RKO (cell line): Measurements from ENCODE around the gene ZMYND10.
A peak's percentile ranks its signal among the peaks of the same experiment; 100 is the strongest.

ENCODE experiments used
- DNase-seq: peaks from one replicate; pipeline ENCODE4 v3.0.0-alpha.2; 2016; ENCODE audit warnings: low spot score

The ZMYND10 gene

DNA sequence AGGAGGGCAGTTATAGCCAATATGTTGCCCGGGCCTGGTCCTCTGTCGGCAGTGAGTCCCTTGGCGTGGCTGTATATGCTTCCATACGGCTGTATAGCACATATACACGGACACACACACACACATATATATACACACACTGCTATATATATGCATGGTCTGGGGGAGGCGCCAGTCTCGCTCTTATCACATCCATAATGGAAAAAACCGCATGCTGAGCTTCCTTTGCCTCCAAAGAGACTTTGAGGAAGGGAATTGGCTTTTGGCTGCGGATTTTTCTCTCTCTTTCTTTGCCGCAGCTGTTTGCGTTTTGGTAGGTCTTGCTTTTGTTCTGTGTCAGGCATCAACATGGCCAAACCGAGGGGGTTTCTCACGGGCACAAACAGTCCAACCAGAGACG is 25.1 kb upstream of the ZMYND10 start:
- peak; percentile 41 for DNase-seq

DNA sequence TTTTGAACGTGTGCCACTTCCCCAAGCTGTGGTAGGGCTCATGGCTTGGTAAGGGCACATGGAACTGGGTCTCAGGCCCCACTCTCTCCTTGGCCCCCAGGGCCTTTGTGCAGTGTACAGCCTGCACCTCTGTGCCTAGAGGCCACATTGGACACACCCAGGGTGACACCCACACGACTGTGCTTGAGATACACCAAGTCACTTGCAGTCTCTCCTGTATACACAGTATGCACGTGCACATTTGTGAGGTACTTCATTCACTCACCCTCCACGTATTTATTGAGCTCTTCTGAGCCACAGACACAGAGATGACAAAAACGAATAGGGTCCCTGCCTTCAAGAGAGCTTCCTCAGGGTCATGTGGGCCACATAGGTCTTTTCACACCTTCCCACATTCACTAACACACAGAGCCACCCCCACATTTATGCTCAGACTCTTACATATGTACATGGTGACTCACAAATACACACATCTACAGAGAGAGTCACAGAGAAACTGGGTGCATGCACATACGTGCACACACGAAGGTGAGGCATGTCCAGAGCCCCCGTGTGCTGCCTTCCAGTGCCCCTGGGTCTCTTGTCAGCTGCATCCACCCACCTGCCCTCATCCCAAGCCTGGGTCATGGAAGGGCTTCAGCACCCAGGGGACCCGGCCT is 23.6 kb upstream of the ZMYND10 start:
- no peak for DNase-seq

DNA sequence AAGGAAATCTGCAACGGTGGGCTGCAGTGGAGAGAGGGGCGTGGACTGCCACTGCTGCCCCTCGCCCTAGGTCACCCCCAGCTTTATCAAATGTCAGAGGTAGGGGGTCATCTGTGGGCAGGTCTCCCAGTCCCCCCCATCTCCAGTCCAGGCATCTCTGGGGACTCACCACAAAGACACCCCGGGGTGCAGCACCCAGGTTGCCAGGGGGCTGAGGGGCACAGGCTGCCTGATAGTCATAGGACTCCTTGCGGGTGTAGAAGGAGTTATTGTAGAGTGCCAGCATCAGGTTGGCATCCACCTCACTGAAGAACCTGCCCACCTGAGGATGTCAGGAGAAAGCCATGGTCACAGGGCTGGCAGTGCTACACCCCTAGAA is 20.3 kb upstream of the ZMYND10 start:
- DNase-seq: no peak

DNA sequence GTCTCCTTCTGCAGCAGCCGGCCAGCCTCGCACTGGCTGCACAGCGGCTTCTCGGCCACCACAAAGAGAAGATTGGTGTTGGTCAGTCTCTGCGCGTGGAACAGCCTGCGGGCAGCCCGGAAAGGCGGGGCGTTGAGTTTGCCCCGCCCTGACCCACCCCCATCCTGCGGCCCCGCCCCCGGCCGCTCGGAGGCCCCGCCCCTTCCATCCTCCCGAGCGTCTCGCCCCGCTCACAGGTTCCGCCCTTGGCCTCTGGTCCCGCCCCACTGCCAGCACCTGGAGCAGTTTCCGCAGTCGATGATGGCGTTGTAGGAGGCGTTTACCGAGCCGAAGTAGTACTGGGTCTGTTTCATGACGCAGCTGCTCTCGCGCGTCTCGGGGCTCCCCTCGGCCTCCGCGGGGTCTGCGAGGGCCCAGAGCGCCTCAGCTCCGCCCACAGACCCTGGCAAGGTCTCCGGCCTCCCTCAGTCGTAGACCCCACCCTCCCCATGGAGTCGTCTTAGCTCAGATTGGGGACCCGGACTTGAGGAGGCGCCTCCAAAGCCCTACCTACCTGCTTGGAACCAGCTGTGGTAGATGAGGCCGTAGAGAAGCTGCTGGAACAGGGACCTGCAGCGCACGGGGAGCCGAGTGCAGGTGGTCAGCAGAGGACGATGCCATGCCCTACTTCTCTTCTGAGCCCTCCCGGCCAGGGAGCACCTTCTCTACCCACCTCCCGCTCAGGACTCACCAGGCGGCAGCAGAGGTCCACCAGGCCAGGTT is 19.7 kb upstream of the ZMYND10 start:
- peak; percentile 83 for DNase-seq

DNA sequence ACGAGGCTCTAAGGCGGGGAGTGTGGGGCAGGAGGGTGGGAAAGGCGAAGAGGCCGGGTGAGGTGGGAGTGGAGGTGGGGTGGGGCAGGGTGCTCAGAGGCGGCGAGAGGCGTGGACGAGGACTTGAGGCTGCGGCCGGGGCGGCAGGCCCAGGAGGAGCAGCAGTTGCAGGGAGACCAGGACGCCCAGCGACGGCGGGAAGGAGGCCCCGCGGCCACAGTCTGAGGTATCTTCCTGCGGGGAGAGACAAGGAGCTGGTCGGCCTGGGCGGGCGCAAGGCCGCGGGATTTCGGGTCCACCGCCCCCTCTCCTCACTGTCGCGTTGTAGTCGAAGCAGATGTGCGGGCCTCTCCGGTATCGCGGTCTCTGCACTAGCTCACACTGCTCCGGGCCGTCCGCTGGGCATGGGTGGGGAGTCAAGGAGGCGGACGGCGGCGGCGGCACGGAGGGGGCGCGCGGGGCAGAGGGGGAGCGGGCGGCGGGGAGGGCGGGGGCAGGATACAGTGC is 19.1 kb upstream of the ZMYND10 start:
- DNase-seq: no peak

DNA sequence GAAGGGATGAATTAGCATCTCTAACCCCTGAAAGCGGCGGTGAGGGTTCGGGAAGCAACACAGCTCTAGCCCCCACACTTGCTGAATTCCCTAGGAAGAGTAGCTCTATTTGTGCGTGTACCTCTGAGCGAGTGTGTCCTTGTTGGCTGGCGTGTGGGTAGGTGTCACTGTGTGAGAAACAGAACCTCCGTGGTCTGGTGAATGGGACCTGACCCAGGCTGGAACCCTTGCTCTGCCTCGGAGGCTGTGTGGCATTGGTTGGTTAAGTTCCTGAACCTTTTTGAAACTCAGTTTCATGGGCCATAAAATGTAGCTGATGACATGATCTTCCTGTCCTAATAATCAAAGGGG is 14.2 kb upstream of the ZMYND10 start:
- DNase-seq: no peak

DNA sequence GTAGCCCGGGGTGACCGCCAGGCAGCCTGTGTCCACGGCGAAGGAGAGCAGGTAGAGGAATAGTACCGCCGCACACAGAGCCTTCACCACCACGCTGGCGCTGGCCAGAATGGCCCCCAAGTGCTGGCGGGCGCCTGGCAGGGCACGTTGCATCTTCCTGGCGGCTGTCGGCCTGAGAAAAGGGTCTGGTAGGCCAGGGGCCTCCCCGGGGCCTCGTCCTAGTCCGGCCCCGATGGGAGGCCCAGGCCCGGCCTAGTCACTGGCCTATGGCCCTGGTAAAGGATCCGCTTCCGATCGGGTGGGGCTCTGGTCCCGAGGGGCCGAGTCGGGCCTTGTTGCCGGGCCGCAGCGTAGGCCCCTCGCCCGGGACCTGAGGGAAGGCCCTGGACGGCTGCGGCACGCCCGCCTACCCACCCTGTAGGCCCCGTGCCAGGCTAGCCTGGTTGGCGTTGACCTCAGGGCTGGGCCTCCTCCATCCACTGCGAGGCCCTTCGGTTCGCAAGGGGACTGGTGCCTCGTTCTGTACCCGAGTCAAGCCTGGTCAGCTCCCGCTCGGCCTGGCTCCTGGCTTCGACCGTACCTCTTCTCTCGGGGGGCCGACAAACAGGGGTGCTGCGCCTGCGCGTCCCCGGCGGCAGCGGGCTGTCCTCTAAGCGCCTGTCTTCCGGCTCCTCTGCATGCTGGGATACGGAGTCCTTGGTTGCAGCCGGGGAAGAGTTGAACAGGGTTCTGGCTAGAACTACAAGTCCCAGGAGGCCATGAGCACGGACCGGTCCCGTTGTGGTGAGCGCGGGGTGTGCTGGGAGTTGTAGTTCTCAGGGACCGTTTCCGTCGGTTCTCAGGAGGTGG is 13.6 kb upstream of the ZMYND10 start, which contains the start of gene TMEM115:
Gene TMEM115 (minus strand): TSS at position 611 of the 849 bp plus-strand sequence. CDS start 458 bp downstream, at position 153.
- peak; percentile 99 for DNase-seq

DNA sequence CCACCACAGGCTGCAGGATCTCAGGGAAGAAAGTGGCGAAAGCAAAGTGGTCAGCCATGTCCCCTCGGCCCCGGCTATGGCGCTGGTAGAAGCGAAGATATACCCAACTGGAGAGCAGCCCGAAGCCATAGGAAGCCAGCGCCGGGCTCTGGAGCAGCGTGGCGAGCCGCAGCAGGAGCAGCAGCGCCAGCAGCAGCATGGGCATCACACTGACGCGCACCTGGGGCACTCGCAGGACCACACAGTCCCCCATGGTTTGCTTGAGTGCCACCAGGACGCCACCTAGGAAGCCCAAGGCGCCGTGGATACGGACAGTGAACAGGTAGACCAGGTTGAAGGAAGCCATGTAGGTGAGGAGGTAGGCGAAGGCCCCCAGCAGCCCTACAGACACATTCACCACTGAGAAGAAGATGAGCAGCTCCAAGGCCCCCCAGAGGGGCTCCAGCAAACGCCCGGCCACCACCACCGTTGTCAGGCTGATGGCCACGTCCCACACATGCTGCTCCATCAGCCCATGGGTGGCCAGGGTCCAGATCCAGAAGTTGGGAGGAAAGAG is 12.9 kb upstream of the ZMYND10 start:
- peak; percentile 36 for DNase-seq

DNA sequence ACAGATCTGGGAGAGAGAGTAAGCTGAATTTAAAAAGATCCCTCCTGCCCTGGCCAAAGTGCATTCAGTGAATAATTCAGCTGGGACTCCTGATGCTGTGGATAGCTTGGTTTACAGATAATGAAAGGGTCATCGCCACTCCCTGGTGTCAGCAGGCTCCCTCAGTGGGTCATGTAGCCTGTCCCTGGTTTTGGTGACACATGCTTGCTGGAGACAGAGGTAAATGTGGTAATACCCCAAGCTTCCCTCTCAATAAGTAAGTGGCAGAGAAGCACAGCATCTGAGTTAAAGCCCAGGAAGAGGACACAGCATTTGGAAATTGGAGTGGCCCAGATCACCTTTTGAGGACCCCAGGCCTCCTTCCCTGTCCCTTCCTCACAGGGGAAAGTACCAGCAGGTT is 11.9 kb upstream of the ZMYND10 start:
- DNase-seq: peak; percentile 46

DNA sequence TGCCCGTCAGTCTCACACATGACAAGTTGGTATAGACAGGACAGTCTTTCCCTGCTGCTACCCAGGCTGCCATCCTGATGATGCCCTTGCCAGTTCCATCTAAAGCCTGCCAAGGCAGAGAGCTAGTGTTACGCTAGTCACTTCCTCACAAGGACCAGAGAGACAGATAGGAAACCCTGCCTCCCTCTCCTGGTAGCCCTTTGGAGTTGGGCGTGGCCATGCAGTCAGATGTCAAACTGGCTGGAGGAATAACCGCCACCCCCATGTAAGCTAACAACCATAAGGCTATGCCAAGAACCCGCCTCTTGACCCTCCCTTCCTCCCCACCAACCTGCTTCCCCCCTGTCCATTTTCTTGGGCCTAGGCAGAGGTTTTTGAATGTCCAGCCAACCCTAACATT is 11.0 kb upstream of the ZMYND10 start:
- DNase-seq: peak; percentile 67

DNA sequence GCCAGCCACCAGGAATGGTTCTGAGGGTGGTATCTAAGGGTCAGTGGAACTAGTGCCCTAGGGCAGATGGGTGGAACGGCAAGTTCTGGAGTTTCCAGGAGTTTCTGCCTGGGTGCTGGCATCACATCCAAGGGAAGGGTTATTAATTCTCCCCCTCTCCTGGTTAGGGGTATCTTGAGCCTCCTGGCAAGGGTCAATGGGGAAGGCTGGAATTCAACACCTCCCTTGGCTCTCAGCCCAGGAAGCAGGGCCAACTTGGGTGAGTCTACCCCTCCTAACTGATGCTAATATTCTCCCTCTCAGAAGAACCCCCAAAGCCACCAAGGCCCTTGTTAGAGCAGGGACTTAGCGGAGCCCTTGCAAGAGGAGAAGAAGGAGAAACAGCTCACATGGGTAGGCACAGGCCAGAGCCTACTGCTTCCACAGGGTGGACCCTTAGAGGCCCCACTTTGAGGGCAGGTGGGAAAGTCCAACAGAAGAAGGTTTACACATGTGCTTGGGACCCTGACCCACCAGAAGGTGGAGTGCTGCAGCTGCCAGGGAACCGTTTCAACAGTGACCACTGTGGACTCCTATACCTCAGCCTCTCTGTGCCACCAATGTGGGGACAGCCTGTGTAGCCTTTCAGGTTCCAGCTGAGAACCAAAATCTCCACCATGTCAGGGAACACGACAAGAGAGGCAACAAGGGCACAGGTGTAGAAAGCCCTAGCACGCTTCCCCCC is 10.5 kb upstream of the ZMYND10 start:
- DNase-seq: no peak

DNA sequence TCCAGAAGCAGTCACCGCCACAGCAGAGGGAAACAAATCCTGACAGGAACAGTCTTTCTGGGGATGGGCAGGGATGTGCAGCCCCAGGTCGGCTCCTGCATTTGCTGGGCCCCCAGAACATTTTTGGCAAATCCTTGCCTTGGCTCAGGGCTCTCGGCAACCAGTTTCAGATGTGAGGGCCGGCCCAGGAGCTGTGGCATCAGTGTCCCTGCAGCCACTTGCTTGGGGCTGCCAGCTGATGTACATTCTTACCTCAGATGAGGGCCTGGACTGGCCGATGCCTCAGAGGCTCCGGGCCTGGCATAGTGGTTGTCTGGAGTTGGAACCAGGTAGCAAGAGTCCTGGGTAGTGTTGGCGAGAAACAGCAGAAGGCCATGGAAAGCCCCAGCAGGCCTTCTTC is 9.3 kb upstream of the ZMYND10 start:
- DNase-seq: no peak

DNA sequence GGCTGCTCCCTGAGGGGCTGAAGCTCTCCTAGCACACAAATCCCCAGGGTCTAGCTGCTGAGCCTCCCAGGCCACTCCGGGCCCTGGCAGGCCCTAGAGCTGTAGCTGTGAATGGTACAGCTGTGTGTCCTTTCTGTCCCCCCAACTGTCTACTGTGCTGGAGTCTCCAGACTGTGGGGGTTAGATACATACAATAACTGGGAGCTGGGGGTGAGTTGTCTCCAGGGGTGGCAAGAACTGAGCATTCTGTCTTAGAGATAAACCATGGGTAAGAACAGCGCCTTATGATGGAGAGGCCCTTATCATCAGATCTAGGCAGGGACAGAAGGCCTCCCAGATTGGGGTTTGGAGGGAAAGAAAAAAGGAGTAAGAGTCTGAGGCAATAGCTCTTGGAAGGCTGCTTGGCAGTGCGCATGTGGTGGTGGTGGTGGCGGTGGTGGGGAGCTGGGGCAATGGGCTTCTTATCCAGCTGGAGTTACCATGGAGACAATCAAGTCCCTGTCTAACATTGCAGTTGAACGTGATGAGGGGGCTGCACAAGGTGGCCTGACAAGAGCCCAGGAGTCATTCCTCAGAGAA is 8.7 kb upstream of the ZMYND10 start:
- DNase-seq: no peak

DNA sequence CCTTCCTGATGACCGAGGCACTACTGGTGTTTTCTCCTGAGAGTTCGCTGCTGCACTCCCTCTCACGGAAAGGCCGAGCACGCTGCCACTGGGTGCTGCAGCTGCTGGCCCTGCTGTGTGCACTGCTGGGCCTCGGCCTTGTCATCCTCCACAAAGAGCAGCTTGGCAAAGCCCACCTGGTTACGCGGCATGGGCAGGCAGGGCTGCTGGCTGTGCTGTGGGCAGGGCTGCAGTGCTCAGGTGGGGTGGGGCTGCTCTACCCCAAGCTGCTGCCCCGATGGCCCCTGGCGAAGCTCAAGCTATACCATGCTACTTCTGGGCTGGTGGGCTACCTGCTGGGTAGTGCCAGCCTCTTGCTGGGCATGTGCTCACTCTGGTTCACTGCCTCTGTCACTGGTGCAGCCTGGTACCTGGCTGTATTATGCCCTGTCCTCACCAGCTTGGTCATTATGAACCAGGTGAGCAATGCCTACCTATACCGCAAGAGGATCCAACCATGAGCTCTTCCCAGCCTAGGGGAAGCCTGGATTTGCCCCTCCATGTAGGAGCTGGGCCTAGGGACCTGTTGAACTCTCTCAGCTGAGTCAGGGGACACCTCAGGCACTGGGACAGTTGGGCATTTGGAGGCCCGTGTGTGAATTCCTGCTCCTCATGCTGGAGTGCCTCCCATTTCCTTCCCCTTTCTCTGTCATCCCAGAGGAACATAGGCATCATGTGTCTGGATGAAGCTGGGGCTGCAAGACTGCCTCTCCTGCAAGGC is 7.9 kb upstream of the ZMYND10 start:
- no peak for DNase-seq

DNA sequence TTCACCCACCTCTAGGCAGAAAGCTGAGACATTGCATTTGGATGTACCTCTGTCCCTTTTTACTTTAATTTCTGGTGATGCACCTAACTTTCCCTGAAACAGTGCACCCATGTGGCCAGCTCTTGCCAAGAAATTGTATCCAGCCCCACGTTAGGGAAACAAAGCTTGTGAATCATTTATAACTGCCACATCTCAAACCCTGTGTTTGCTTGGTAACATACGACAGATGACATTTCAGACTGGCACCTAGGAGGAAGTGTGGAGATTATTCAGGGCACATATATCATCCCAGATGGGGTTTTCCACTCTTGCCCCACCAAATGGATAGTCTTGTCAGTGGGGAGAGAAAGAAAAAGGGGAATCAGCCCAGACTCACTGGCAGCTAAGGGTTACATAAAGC is 7.2 kb upstream of the ZMYND10 start:
- peak; percentile 82 for DNase-seq

DNA sequence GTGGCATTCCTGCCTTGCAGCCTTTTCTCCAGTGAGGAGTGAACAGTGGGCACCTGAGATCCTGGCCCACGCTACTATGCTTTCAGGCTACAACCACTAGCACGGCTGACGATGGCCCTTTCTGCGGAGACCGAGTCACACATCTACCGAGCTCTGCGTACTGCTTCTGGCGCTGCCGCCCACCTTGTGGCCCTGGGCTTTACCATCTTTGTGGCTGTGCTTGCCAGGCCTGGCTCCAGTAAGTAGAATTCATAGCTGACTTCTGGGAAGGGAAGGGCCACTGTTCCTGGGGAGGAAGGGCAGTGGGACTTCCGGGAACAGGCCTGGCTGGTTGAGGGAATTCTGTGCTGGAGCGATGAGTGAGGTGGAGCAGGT is 5.8 kb upstream of the ZMYND10 start:
- DNase-seq: no peak

DNA sequence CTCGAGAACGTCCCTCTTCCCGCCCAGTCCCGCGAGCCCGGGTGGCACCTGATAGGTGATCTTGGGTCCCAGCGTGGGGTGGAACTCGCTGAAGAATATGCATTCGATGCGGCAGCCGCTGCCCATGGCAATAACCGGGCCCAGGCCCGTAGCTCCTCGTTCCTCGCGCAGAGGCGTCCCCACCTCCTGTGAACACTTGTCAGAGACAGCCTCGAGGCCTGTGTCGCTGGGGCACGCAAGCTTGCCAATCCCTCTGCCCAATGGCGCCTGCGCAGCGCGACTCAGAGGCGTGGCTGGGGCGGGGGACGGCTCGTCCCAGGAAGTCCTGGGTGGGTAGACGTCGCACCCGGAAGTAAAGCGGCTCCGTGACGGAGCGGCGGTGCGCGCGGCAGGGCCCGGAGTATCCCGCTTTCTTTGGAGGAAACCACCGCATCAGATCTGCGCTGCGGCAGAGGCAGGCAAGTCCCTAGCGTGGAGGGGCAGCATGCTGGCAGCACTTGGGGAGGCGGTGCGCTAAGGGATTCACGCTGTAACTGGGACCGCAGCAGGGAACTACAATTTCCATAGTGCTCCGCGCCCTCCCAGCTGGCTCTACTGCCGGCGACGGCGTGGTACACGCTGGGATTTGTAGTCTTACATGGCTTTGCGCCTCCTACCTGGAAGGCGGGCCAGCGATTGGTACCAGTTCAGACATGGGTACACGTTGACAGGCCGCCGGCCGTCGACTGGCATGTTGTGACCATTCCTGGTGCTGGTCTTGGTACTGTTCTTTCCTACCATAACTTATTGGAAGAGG is 5.2 kb upstream of the ZMYND10 start, which contains the start of the genes CYB561D2 and NPRL2:
Gene CYB561D2 (plus strand): TSS at position 336 of the 796 bp plus-strand sequence. CDS start 572 bp downstream, outside the sequence.
Gene NPRL2 (minus strand): TSS at position 249 of the 796 bp plus-strand sequence. CDS start 123 bp downstream, at position 126.
- DNase-seq: peak; percentile 95

DNA sequence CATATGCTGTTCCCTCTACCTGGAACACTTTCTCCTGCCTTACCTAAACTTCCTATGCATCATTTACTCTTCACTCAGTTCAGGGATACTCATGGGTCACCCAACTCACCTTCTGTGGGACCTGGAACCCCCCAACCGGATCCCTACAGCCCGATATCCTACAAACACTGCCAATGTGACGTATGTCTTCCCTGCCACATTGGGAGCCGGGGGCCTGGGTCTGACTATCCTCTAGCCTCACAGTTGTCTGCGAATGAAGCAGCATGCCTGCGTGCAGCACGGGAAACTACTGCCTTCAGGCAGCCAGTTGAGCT is 4.6 kb upstream of the ZMYND10 start:
- no peak for DNase-seq

DNA sequence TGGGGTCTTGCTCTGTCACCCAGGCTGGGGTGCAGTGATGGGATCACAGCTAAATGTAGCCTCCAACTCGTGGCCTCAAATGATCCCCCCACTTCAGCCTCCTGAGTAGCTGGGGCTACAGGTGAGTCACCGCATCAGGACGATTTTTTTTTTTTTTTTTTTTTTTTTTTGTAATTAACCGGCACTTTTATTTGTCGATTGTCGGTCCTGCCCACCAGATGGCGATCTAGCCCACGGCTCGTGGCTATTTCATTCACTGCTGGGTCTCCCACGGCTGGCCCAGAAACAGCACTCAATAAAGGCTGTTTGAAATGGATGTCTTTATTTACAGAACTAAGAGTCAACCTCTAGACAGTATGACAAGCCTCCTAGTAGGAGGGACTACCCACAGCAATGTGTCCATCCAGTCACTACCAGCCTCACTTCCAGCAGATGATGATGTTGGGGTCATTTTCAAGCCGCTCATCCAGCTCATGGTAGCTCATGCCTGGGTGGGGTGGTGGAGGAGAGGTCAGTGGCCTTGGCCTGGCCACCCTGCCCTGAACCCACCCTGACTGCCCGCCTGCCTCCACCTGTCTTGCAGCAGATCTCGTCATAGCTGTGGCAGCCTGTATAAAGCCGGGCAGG is 1.8 kb upstream of the ZMYND10 start:
- DNase-seq: peak; percentile 77
